Raji (cell line): Measurements from ENCODE around the gene INPP5J.

Source experiments
- POLR2A ChIP-seq: IDR thresholded peaks from 2 replicates; pipeline ENCODE4 v1.6.1; 2011; ENCODE audit warnings: low read depth, low read length, control low read depth; ENCODE audit not compliant: insufficient read depth

The INPP5J gene

DNA sequence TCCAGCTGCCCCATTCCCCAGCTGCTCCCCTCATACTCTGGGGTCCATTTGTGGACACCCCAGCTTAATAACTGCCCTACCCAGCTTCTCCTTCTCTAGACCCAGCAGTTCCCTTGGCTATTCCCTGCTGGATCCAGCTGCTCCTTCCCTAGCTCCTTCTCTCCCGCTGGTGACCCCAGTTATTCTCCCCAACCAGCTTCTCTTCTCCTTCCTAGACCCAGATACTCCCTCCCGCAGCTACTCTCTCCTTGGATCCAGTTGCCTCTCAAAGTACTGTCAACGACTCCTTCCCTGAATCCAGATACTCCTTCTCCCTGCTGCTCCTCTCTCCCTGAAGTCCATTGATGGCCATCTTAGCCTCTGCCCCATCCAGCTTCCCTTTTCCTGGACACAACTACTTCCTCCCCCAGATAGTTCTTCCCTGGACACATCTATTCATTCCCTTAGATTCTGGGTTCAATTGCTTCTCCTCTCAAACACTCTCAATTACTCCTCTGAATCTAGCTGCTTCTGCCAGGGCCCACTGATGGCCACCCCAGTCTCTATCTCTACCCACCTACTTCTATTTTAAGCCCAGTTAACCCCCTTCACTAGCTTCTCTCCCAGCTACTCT is 27.0 kb upstream of the INPP5J start:
- TF ChIP-seq POLR2A, result no peak

DNA sequence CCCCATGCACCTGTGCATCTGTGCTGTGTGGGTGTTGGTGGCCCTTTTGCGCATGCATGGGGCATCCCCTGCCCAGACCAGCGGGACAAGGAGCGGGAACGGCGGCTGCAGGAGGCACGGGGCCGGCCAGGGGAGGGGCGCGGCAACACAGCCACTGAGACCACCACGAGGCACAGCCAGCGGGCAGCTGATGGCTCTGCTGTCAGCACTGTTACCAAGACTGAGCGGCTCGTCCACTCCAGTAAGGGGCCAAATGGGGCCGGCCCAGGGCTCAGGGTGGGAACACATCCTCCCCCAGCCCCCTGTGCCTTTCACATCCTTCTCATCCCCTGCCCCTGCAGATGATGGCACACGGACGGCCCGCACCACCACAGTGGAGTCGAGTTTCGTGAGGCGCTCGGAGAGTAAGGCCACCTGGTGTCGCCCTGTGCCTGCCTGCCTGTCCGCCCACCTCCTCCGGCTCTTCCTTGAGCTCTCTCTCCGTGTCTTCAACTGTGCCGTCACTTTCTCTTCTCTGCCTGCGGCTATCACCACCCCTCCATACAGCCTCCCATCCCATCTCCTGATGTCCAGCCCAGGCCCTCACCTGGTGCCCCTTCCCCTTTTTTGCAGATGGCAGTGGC is 26.0 kb upstream of the INPP5J start:
- no peak for TF ChIP-seq POLR2A

DNA sequence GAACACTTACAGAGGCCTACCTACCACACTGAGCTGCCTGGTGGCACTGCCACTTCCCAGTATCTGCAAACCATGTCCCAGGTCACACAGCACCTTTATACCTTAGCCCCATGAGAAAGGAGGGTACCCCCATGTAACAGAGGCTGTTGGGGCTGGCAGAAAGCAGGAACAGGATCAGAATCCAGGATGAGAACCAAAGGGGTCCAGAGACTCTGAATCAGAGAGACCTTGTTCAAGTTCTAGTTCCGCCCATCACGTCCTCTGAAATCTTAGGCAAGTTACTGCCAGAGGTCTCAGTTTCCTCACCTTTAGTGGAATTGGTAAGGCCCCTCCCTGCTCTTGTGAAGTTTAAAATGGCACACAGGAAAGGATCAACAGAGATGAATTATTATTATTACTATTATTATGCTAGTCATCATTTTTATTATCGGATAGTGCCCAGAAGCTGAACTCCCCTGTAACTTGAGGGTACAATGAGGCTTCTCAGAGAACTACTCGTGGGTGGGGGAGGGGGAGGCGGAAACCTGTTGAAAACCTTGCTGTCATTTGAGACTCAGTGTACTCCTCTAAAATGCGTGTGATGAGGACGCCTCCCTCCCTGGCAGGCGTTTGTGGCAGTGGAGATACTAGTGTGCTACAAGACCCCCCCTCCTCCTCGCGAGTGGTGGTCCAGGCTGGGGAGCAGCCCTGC is 24.7 kb upstream of the INPP5J start:
- no peak for TF ChIP-seq POLR2A

DNA sequence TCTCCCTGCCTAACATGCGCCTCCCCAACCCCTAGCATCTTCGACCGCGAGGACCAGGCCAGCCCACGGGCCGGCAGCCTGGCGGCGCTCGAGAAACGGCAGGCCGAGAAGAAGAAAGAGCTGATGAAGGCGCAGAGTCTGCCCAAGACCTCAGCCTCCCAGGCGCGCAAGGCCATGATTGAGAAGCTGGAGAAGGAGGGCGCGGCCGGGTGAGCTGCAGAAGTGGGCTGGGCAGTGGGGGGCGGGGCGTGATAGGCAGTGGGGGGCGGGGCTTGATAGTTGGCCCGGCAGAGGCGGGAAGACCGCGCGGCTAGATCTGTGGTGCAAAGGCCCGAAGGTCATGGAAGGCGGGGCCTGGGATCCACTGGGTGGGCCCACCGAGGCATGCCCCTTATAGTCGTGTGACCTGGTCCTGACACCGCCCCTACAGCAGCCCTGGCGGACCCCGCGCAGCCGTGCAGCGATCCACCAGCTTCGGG is 24.1 kb upstream of the INPP5J start:
- TF ChIP-seq POLR2A, result no peak

DNA sequence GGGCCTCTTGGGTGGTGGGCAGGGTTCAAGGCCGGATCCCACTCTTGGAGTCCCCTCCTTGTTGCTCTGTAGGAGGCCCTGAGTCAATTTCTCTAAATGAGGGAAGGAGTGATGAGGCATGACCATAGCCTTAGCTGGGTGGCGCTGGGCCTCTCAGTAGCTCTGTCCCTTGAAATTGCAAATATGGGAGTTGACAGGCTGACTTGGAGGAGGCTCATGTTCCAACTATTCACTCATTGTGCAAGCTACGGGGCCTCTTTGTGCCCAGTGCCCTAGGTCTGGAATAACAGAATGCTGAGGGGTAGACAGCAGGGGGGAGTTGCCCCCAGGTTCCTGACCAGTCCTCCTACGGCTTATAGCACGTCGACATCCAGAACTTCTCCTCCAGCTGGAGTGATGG is 23.4 kb upstream of the INPP5J start:
- TF ChIP-seq POLR2A, result no peak

DNA sequence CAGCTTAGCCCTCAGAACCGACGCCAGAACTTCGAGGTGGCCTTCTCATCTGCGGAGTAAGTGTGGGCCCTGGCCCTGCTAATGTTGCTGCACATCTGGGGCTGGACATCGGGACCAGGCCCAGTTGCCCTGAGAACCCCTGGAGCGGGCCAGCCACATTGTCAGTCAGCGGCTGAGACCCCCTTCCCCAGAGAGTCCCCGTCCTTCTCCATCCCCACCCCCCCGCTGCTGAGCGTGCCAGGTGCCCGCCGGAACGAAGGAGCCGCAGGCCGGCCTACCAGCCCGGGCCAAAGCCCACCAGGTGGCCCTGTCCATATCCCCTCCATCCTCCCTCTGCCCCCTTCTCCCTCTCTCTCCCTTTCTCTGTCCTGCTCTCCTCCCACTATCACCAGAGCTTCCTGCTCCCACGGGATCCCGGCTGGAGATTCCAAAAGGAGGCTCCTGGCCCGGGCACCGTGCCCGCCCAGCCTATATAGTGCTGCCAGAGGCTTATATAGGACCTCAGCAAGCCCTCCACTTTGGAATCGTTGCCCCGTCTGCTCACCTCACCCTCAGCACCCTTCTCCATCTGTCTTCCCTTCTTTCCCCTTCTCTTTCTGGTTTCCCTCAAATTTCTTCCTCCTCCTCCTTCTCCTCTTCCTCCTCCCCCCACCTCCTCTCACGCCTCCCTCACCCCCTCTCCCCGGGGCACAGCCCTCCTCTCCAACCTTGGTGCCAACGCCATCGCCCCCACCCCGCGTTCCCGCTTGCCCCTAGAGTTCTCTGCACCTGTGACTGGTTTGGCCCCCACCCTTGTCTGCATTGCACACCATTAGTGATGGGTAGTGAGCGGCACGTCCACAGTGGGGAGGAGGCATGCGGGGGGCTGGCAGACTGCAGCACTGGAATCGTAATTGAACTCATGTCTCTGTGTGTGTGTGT is 22.7 kb upstream of the INPP5J start:
- no peak for TF ChIP-seq POLR2A

DNA sequence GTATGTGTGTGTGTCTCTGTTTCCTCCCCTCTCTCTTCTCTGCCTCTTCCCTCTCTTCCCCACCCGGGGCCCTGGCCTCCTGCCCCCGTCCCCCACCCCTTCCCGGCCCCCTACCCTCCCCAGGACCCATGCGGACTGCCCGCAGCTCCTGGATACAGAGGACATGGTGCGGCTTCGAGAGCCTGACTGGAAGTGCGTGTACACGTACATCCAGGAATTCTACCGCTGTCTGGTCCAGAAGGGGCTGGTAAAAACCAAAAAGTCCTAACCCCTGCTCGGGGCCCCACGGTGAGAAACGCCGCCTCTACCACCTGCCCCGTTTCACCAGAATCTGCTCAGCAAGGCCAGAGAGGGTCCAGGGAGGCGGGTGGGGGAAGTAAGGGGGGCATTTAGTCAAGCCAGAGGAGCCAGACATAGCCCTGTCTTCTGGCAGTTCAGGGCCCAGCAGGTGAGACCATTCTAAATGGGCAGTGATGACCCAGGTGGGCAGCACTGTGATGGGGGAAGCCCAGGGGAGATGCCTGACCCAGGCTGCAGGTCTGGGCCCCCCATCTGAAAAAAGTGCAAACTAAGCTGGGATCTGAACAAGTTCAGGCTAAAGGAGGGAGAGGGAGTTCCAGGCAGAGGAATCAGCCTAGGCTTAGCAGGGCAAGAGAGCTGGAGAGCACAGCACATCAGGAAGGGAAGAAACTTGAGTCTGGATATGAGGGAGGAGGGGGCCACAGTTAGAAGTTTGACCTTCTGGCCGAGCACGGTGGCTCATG is 21.8 kb upstream of the INPP5J start:
- no peak for TF ChIP-seq POLR2A

DNA sequence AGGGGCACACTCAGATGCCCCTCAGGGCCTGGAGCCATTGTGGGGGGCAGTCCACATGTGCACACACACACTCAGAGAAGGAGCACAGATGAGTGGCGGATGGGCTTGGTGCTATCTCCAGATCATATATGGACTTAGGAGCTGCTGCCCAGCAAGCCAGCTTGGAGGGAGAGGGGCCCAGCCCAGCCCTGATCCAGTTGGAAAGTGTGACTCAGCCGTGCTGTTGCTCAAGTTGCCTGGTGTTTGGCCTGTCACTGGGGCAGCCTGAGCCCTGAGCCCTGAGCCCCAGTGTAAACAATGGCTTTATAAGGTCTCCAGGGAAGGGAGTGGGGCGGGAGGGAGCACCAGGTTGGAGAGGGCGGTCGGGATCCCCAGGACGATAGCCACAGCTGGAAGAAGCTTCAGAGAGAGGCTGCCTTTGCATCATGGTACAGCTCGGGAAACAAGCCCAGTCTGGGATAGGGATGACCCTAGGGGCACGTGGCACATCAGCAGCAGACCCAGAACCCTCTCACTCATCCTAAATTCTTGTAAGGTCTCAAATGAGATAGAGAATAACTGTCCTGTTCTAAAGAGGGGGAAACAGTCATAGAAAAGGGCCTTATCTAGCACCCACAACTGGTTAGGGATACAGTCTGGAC is 20.2 kb upstream of the INPP5J start:
- TF ChIP-seq POLR2A, result no peak

DNA sequence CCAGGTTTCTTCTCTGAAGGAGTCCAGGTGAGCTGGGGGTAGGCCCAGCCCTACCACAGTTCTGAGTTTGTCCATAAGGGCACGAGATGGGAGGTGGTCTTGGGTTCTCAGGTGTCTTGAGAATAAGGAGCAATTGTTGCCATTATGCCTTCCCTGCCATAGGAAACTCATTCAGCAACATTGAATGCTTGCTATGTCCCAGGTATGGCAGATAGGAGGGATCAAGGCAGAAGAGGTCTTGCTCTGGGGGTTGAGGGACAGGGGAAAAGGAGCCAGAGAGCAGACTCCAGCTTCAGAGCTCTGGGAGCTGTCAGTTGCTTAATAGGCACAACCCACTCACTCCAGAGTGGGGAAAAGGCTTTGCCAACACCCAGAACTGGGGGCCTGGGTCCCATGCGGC is 19.7 kb upstream of the INPP5J start:
- TF ChIP-seq POLR2A, result no peak

DNA sequence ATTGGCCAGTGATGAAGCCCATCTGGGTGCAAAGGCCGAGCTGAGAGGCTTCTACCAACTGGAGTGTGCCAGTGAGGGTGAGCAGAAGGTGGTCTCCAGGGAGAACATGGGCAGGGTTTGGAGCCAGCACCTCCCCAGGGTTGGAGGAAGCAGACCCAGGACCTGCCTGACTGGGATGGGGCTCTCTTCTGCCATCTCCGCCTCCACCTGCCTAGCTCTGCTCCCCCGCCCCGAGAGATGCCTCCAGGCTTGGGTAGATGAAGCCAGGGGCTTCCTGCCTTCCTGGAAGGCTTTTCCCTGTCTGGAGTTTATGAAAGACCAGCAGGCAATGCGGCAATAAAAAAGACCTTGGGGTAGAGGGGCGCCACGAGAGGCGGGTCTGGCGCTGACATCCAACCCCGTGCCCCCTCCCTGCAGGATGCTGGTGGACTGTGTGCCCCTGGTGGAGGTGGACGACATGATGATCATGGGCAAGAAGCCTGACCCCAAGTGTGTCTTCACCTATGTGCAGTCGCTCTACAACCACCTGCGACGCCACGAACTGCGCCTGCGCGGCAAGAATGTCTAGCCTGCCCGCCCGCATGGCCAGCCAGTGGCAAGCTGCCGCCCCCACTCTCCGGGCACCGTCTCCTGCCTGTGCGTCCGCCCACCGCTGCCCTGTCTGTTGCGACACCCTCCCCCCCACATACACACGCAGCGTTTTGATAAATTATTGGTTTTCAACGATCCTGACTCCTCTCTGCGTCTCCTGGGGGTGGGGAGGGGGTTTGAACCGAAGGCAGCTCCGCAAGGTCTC is 18.7 kb upstream of the INPP5J start:
- TF ChIP-seq POLR2A, result no peak

DNA sequence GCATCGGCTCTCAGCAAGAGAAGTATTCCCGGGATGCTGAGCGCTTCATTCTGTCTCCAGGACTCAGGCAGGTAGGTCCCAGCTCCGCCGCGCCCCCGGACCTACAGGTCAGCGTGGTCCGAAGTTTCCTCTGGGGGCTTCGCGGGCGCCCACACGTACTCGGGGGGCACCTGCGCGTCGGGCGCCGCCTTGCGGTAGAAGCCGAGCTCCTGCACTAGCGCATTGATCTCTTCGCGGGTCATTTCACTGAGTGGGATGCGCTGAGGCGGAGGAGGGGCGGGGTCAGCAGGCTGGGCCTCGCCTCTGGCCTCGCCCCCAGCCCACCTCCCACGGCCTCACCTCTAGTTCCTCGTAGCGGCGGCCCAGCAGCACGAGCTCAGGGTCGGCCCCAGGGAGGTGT is 17.9 kb upstream of the INPP5J start:
- no peak for TF ChIP-seq POLR2A

DNA sequence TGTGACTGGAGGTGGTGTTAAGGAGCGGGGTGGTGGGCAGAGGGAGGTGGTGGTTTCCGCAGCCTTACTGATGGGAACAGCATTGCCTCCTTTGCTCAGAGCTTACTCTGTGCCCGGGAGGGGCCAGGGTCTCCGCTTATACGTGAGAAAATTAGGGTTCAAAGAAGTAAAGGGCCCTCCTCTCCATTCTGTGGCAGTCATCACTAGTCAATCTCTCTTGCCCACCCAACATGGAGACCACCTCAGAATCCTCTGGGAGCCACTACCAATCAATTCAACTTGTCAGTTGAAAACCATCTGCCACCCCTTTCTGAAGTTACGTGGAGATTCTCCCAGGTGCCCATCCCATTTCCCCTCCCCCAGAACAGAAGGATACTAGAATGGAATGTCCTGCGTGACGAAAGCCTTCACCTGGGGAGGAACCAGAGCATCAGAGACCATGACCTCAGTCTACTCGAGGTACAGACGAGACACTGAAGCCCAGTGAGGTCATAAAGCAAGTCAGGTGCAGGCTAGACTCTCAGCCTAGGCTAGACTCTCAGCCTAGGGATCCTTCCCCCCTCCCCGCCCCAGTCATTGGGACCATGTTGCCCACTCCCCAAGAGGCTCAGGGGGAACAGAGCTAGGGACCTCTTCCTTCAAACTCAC is 17.4 kb upstream of the INPP5J start:
- no peak for TF ChIP-seq POLR2A
